GM12864 (cell line): ENCODE results near the gene CRMP1.

Experiments used
- DNase-seq: peaks from one replicate; pipeline ENCODE4 v3.0.0-alpha.2; 2011; ENCODE audit warnings: low read depth
- H3K4me3 ChIP-seq: 2 replicates; pipeline ENCODE4 v1.5.1; 2011; ENCODE audit warnings: mild to moderate bottlenecking, low read depth, low read length, control low read depth
- TF ChIP-seq, protein P1 (sequence below): IDR thresholded peaks from 2 replicates; pipeline ENCODE4 v1.5.1; 2011; ENCODE audit warnings: low read depth, mild to moderate bottlenecking, moderate library complexity, low read length, control low read depth, inconsistent platforms; ENCODE audit errors: missing control alignments

Gene CRMP1

GRCh38 chr4:5884796-5885195 is 8.1 kb downstream of the CRMP1 start:
- TF ChIP-seq, protein P1, sequence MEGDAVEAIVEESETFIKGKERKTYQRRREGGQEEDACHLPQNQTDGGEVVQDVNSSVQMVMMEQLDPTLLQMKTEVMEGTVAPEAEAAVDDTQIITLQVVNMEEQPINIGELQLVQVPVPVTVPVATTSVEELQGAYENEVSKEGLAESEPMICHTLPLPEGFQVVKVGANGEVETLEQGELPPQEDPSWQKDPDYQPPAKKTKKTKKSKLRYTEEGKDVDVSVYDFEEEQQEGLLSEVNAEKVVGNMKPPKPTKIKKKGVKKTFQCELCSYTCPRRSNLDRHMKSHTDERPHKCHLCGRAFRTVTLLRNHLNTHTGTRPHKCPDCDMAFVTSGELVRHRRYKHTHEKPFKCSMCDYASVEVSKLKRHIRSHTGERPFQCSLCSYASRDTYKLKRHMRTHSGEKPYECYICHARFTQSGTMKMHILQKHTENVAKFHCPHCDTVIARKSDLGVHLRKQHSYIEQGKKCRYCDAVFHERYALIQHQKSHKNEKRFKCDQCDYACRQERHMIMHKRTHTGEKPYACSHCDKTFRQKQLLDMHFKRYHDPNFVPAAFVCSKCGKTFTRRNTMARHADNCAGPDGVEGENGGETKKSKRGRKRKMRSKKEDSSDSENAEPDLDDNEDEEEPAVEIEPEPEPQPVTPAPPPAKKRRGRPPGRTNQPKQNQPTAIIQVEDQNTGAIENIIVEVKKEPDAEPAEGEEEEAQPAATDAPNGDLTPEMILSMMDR = no peak
- H3K4me3 ChIP-seq = no peak overlapping the region
- no peak for DNase-seq

GRCh38 chr4:5883916-5884315 is 9.0 kb downstream of the CRMP1 start:
- TF ChIP-seq, protein P1 = no peak
- no peak for DNase-seq
- H3K4me3 ChIP-seq = no peak overlapping the region

DNA sequence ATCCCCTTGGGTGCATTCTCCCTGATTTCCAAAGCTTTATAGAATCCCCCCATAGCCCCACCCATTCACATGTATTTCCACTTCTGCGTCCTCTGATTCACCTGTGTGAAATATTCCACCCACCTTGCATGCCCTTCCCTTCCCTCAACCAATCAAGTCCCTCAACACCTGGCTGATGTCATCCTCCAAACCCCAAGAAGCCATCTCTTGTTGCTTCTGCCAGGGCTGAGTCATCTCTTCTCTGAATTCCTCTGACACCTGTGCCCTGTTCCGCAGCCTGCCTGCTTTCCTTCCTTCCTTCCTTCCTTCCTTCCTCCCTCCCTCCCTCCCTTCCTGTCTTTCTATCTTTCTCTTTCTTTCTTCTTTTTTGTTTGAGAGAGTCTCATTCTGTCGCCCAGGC is 9.9 kb downstream of the CRMP1 start:
- H3K4me3 ChIP-seq = no peak overlapping the region
- DNase-seq = no peak
- TF ChIP-seq, protein P1 = no peak

- H3K4me3 ChIP-seq = no peak overlapping the region
- TF ChIP-seq, protein P1 = no peak
- DNase-seq = no peak
These were observed 11.5 kb downstream of the CRMP1 start for GRCh38 chr4:5881340-5881739.

DNA sequence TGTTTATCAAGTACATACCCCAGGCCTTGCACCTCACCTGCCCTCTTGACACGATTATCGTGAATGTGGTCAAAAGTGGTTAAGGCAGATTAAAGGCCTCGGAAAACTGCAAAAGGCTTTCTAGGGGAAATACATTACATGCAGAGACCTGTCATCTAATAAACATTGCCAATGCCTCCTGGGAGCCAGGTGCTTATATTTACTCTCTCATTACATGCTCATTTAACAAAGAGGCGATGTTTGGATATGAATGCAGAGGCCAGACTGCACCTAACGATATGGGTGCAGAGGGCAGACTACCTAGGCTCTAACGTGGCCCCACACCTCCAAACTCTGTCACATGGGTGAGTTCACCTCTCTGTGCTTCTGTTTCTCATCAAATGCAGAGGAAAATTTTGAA is 14.5 kb downstream of the CRMP1 start:
- no peak overlapping the region for H3K4me3 ChIP-seq
- TF ChIP-seq, protein P1 = no peak
- no peak for DNase-seq

- H3K4me3 ChIP-seq = no peak overlapping the region
- DNase-seq = no peak
- TF ChIP-seq, protein P1 = no peak
These were observed 15.5 kb downstream of the CRMP1 start for GRCh38 chr4:5877392-5877791.

DNA sequence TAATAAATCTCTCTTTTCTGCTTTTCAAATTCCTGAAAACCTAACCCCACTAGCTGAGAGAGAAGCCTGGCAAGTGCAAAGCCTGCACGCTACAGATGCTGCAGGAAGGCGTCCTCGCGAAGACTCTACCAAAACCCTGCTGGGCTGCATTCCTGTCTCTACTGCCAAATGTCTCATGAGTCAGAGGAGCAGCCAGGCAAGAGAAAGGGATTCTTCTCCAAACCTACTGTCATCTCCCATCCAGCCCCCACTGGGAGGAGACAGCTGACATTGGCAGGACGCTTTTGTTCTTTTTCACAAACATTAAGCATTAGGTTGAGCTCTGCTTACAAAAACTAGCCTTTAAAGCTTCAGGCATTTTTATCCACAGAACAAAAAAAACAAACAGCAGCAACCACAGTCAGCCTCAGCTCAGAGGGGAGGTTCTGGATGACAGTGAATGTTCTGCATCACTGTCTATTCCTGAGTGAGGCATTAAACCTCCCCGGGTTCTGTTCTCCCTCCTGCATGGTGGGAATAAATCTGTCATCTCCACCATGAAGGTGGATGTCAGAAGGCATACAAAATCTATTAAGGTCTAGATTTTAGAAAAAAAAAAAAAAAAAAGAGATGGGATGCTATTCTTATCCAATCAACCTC is 18.0 kb downstream of the CRMP1 start:
- TF ChIP-seq, protein P1 = no peak
- no peak for DNase-seq
- no peak overlapping the region for H3K4me3 ChIP-seq
